Hepatocyte (in vitro differentiated cells): ENCODE results near the gene SUGCT.
"Not testable (repeated sequence)": the region's sequence is repeated elsewhere in the genome, so short reads cannot be mapped to it uniquely, and the experiment has no call there.

ENCODE experiments used
- EZH2 ChIP-seq: fragments of 200-600 bp; sonication (generic); IDR thresholded peaks from 2 replicates; pipeline ENCODE4 v1.6.1; 2016; ENCODE audit warnings: antibody characterized with exemption, mild to moderate bottlenecking, borderline replicate concordance
- EZH2phosphoT487 ChIP-seq: fragments of 200-600 bp; sonication (generic); IDR thresholded peaks from one replicate; pipeline ENCODE4 v1.6.1; 2018; ENCODE audit warnings: antibody characterized with exemption, mild to moderate bottlenecking, low read depth, moderate library complexity; ENCODE audit not compliant: unreplicated experiment, severe bottlenecking
- TF ChIP-seq, protein P1 (sequence below): fragments of 200-600 bp; sonication (generic); IDR thresholded peaks from 2 replicates; pipeline ENCODE4 v1.5.1; 2016; ENCODE audit warnings: antibody characterized with exemption, mild to moderate bottlenecking; ENCODE audit not compliant: poor library complexity

- TF ChIP-seq, protein P1, sequence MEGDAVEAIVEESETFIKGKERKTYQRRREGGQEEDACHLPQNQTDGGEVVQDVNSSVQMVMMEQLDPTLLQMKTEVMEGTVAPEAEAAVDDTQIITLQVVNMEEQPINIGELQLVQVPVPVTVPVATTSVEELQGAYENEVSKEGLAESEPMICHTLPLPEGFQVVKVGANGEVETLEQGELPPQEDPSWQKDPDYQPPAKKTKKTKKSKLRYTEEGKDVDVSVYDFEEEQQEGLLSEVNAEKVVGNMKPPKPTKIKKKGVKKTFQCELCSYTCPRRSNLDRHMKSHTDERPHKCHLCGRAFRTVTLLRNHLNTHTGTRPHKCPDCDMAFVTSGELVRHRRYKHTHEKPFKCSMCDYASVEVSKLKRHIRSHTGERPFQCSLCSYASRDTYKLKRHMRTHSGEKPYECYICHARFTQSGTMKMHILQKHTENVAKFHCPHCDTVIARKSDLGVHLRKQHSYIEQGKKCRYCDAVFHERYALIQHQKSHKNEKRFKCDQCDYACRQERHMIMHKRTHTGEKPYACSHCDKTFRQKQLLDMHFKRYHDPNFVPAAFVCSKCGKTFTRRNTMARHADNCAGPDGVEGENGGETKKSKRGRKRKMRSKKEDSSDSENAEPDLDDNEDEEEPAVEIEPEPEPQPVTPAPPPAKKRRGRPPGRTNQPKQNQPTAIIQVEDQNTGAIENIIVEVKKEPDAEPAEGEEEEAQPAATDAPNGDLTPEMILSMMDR = not testable (repeated sequence)
- TF ChIP-seq EZH2phosphoT487, EZH2: not testable (repeated sequence)
These were observed 40.5 kb downstream of the SUGCT start for GRCh38 chr7:40175256-40175655.
